Transverse colon (tissue), 4 donors: ENCODE measurements around the gene RPS6KA2. TPM values are rescaled to one million over a fixed set of nuclear protein-coding genes. Genes with fewer than 3 reads are reported as not detected.

Source experiments
- DNase-seq: peaks from one replicate; pipeline ENCODE4 v3.0.0-alpha.2; 2019
- H3K27ac ChIP-seq, 4 donors: fragments of 200-600 bp; sonication (generic); 2 replicates each; pipeline ENCODE4 v1.5.1; 2016 to 2018; ENCODE audit warnings: inconsistent platforms in 4 of 4
- H3K27me3 ChIP-seq: fragments of 200-600 bp; sonication (generic); 2 replicates; pipeline ENCODE4 v1.5.1; 2017; ENCODE audit warnings: inconsistent platforms
- H3K36me3 ChIP-seq, 4 donors: fragments of 200-600 bp; sonication (generic); 2 replicates each; pipeline ENCODE4 v1.5.1; 2017 to 2019; ENCODE audit warnings: inconsistent platforms in 4 of 4
- H3K4me1 ChIP-seq, 4 donors: fragments of 200-600 bp; sonication (generic); 2 replicates each; pipeline ENCODE4 v1.5.1; 2017 to 2020; ENCODE audit warnings: inconsistent platforms in 4 of 4
- H3K4me3 ChIP-seq, 4 donors: fragments of 200-600 bp; sonication (generic); 1 replicate in 1 of 4; 2 replicates in 3 of 4; pipeline versions ENCODE4 v1.5.1 to v1.6.1; 2017 to 2019; ENCODE audit warnings: inconsistent platforms in 4 of 4
- H3K9me3 ChIP-seq, 2 donors: fragments of 200-600 bp; sonication (generic); 2 replicates each; pipeline ENCODE4 v1.5.1; 2017 to 2019; ENCODE audit warnings: inconsistent platforms in 2 of 2
- CTCF ChIP-seq, 5 experiments: fragments of 200-600 bp in 3 of 5; fragments of 450-650 bp in 2 of 5; sonication (generic) in 3 of 5; IDR thresholded peaks; 1 replicate in 2 of 5; 2 replicates in 3 of 5; pipeline ENCODE4 v1.5.1; 2016 to 2017; ENCODE audit warnings: antibody characterized with exemption in 5 of 5, inconsistent platforms in 3 of 5, mild to moderate bottlenecking in 2 of 5, moderate library complexity in 1 of 5
- EP300 ChIP-seq: sonication (generic); formaldehyde crosslinking; IDR thresholded peaks from one replicate; pipeline ENCODE4 v1.6.1; 2017; ENCODE audit warnings: antibody characterized with exemption, low read depth
- POLR2A ChIP-seq: fragments of 450-650 bp; IDR thresholded peaks from one replicate; pipeline ENCODE4 v1.6.1; 2016; ENCODE audit warnings: antibody characterized with exemption, mild to moderate bottlenecking, moderate library complexity
- POLR2AphosphoS5 ChIP-seq, 3 donors: sonication (generic); formaldehyde crosslinking; IDR thresholded peaks; one replicate each; pipeline ENCODE4 v1.6.1; 2016; ENCODE audit warnings: antibody characterized with exemption in 3 of 3
- WGBS, 2 donors: methylation state at CpG; one replicate each; pipeline ENCODE4 v1.1.5; 2018; ENCODE audit warnings: low coverage in 1 of 2; 5-methylcytosine and 5-hydroxymethylcytosine counted together
- in situ Hi-C, 4 donors: fragments of 200-750 bp; cut with MboI; loops; one replicate each; pipeline versions ENCODE4 v1.15.0 to v1.15.1; 2017; ENCODE audit warnings: low sequenced_read_pairs in 3 of 4, low pct_ligation_motif_present in 1 of 4, low pct_unique_long_range_greater_than_20kb in 1 of 4
- intact Hi-C: fragments of 100-400 bp; cut with DNase I; formaldehyde crosslinking; loops from one replicate; pipeline ENCODE4 v1.15.1; 2023; ENCODE audit warnings: low total_unique reads
- total RNA-seq, 4 donors: library from RNA; depleted of rRNA; stranded (reverse); fragments of >200 nt; gene quantifications; one replicate each; pipeline ENCODE4 v1.1.0, GENCODE V29; 2016

Gene RPS6KA2
- total RNA-seq, 4 donors from 2014 or later: 9.6 to 41.1 (median 15.4) TPM

GRCh38 chr6:166630462-166630861 lies 3.4 kb upstream of the RPS6KA2 start:
- H3K27ac ChIP-seq: no peak overlapping the region
- peaks cover 6 to 23% (median 13%) of the 10 kb centered on the region in 4 donors for H3K4me1 ChIP-seq
- 69% methylated on average over 6 of the region's 6 CpGs; no CpG with 5 or more reads in 1 of the 2 donors for WGBS, 2 donors
- DNase-seq: no peak
- in situ Hi-C loops: loop anchor here in 1 of 4 donors (25.0 kb wide), 1 partner anchor 357 kb away; the partner anchor contains the start of gene CEP43
- intact Hi-C loops: no loop called here
- peaks cover 9% of the 10 kb centered on the region for H3K27me3 ChIP-seq
- no peaks in the 10 kb centered on the region for H3K9me3 ChIP-seq
- no peak overlapping the region for H3K4me3 ChIP-seq
- no peak for TF ChIP-seq CTCF (IDR thresholded peaks at IDR 0.05)
- no peak for TF ChIP-seq POLR2AphosphoS5 (IDR thresholded peaks at IDR 0.05)
- no peak for TF ChIP-seq EP300
- no peak for TF ChIP-seq POLR2A
- no peaks in the 10 kb centered on the region for H3K36me3 ChIP-seq

- in situ Hi-C loops: loop anchor here in 1 of 4 donors (25.0 kb wide), 1 partner anchor 358 kb away; the partner anchor contains the start of gene CEP43
- peaks cover 6 to 23% (median 13%) of the 10 kb centered on the region in 4 donors for H3K4me1 ChIP-seq
- no peaks in the 10 kb centered on the region for H3K9me3 ChIP-seq
- DNase-seq: no peak
- 78 to 87% methylated on average over 5 of the region's 5 CpGs for WGBS, 2 donors
- H3K27ac ChIP-seq: no peak overlapping the region
- no peaks in the 10 kb centered on the region for H3K36me3 ChIP-seq
- intact Hi-C loops: loop anchor here (5.0 kb wide), 1 partner anchor 72 kb away; no protein-coding TSS in a partner anchor
- no peak for TF ChIP-seq POLR2A
- TF ChIP-seq POLR2AphosphoS5 (IDR thresholded peaks at IDR 0.05): no peak
- TF ChIP-seq CTCF (IDR thresholded peaks at IDR 0.05): no peak
- no peak for TF ChIP-seq EP300
- no peak overlapping the region for H3K4me3 ChIP-seq
- peaks cover 9% of the 10 kb centered on the region for H3K27me3 ChIP-seq
Observed at GRCh38 chr6:166629628-166630027, 2.6 kb upstream of the RPS6KA2 start.

- Histone ChIP-seq H3K9me3 (no peaks in the 10 kb centered on the region), H3K27ac (peak overlapping the region; percentile 94 to 98 (median 96)), H3K36me3 (no peaks in the 10 kb centered on the region), H3K4me1 (peaks cover 6 to 23% (median 13%) of the 10 kb centered on the region in 4 donors), H3K4me3 (peak overlapping the region; percentile 56 to 85 (median 70)), H3K27me3 (peaks cover 9% of the 10 kb centered on the region)
- TF ChIP-seq POLR2AphosphoS5 (IDR thresholded peaks at IDR 0.05) (peak in 1 of 3 donors; percentile 0), POLR2A (no peak), CTCF (IDR thresholded peaks at IDR 0.05) (peak in 1 of 5 experiments; percentile 14), EP300 (no peak)
- intact Hi-C loops: loop anchor here (5.0 kb wide), 1 partner anchor 71 kb away; no protein-coding TSS in a partner anchor
- DNase-seq: peak; percentile 69
- WGBS, 2 donors: 0 to 1% methylated on average over 2 to 60 of the region's 61 CpGs
- in situ Hi-C loops: loop anchor here in 1 of 4 donors (25.0 kb wide), 1 partner anchor 359 kb away; the partner anchor contains the start of gene CEP43
Observed at GRCh38 chr6:166627875-166628801, 1.1 kb upstream of the RPS6KA2 start.
